HEK293 (cell line): Measurements from ENCODE around the gene TSTD2.
A peak's percentile ranks its signal among the peaks of the same experiment; 100 is the strongest.

ENCODE experiments used
- CTCF ChIA-PET: fragments of 350-600 bp; formaldehyde crosslinking; extraction: SDS; loops from one replicate; lab custom pipeline; 2021; ENCODE audit warnings: antibody characterized with exemption; lab: Yijun Ruan, JAX
- POLR2A ChIA-PET: fragments of 300-600 bp; formaldehyde crosslinking; extraction: SDS; loops from one replicate; lab custom pipeline; 2020; ENCODE audit warnings: antibody characterized with exemption, inconsistent platforms; lab: Yijun Ruan, JAX
- H3K27ac ChIP-seq: fragments of 200-500 bp; sonication (Bioruptor generic); 2 replicates; pipeline ENCODE4 v1.5.1; 2014; ENCODE audit warnings: low read depth, low read length, control low read depth, inconsistent platforms; ENCODE audit errors: extremely low read depth
- H3K36me3 ChIP-seq, 2 experiments: fragments of 200-500 bp in 1 of 2; sonication (Bioruptor generic) in 1 of 2; 1 replicate in 1 of 2; 2 replicates in 1 of 2; pipeline ENCODE4 v1.5.1; 2014 to 2017; ENCODE audit warnings: inconsistent platforms in 2 of 2, low read length in 2 of 2; ENCODE audit not compliant: control insufficient read depth in 2 of 2, insufficient read depth in 1 of 2
- H3K4me1 ChIP-seq: fragments of 200-500 bp; sonication (Bioruptor generic); 2 replicates; pipeline ENCODE4 v1.5.1; 2014; ENCODE audit warnings: mild to moderate bottlenecking, low read length, inconsistent platforms; ENCODE audit not compliant: control insufficient read depth, insufficient read depth
- H3K4me3 ChIP-seq: 2 replicates; pipeline ENCODE4 v1.5.1; 2011; ENCODE audit warnings: low read depth, mild to moderate bottlenecking, control low read depth, low read length, moderate library complexity
- H3K9me3 ChIP-seq: fragments of 200-500 bp; sonication (Bioruptor generic); 2 replicates; pipeline ENCODE4 v1.5.1; 2014; ENCODE audit warnings: low read depth, low read length, inconsistent platforms; ENCODE audit not compliant: control insufficient read depth, insufficient read depth
- EGR2 ChIP-seq: fragments of 450-650 bp; formaldehyde crosslinking; IDR thresholded peaks from 2 replicates; pipeline ENCODE4 v1.5.1; 2016; ENCODE audit warnings: low read depth, missing biosample characterization, missing genetic modification characterization
- ELK4 ChIP-seq: IDR thresholded peaks from 2 replicates; pipeline ENCODE4 v1.6.1; 2011; ENCODE audit warnings: mild to moderate bottlenecking, low read depth, low read length, borderline replicate concordance
- HIC1 ChIP-seq: fragments of 450-650 bp; formaldehyde crosslinking; IDR thresholded peaks from 2 replicates; pipeline ENCODE4 v1.5.1; 2016; ENCODE audit warnings: missing biosample characterization, missing genetic modification characterization
- MEIS1 ChIP-seq: sonication (generic); formaldehyde crosslinking; IDR thresholded peaks from 2 replicates; pipeline ENCODE4 v1.8.1; 2022; ENCODE audit warnings: missing genetic modification reagents, mild to moderate bottlenecking, borderline replicate concordance
- OVOL3 ChIP-seq: fragments of 450-650 bp; formaldehyde crosslinking; IDR thresholded peaks from 2 replicates; pipeline ENCODE4 v1.5.1; 2016; ENCODE audit warnings: missing biosample characterization, missing genetic modification characterization
- SCRT1 ChIP-seq: fragments of 450-650 bp; formaldehyde crosslinking; IDR thresholded peaks from 2 replicates; pipeline ENCODE4 v1.5.1; 2016; ENCODE audit warnings: missing biosample characterization, missing genetic modification characterization, borderline replicate concordance
- SCRT2 ChIP-seq: fragments of 450-650 bp; formaldehyde crosslinking; IDR thresholded peaks from 2 replicates; pipeline ENCODE4 v1.5.1; 2016; ENCODE audit warnings: missing biosample characterization, missing genetic modification characterization
- SETDB1 ChIP-seq: IDR thresholded peaks from one replicate; pipeline ENCODE4 v1.6.1; 2017; ENCODE audit warnings: mild to moderate bottlenecking, low read length, moderate library complexity, mixed read lengths; ENCODE audit not compliant: insufficient read length
- SP3 ChIP-seq: fragments of 450-650 bp; formaldehyde crosslinking; IDR thresholded peaks from 2 replicates; pipeline ENCODE4 v1.5.1; 2016; ENCODE audit warnings: missing biosample characterization, missing genetic modification characterization
- SP7 ChIP-seq: fragments of 450-650 bp; formaldehyde crosslinking; IDR thresholded peaks from 2 replicates; pipeline ENCODE4 v1.5.1; 2016; ENCODE audit warnings: missing biosample characterization, missing genetic modification characterization
- ZBTB26 ChIP-seq: fragments of 450-650 bp; formaldehyde crosslinking; optimal IDR thresholded peaks from 2 replicates; pipeline ENCODE3; 2016; ENCODE audit warnings: missing biosample characterization, mild to moderate bottlenecking, missing genetic modification characterization
- ZFP37 ChIP-seq: fragments of 450-650 bp; formaldehyde crosslinking; IDR thresholded peaks from 2 replicates; pipeline ENCODE4 v1.5.1; 2016; ENCODE audit warnings: missing biosample characterization, missing genetic modification characterization
- ZNF10 ChIP-seq: fragments of 450-650 bp; formaldehyde crosslinking; IDR thresholded peaks from 2 replicates; pipeline ENCODE4 v1.5.1; 2017; ENCODE audit warnings: missing biosample characterization, missing genetic modification characterization
- ZNF114 ChIP-seq: fragments of 450-650 bp; formaldehyde crosslinking; IDR thresholded peaks from 2 replicates; pipeline ENCODE4 v1.5.0; 2017; ENCODE audit warnings: missing biosample characterization, missing genetic modification characterization
- ZNF132 ChIP-seq: fragments of 450-650 bp; formaldehyde crosslinking; IDR thresholded peaks from 2 replicates; pipeline ENCODE4 v1.5.1; 2017; ENCODE audit warnings: missing biosample characterization, missing genetic modification characterization, borderline replicate concordance
- ZNF169 ChIP-seq: fragments of 450-650 bp; formaldehyde crosslinking; IDR thresholded peaks from 2 replicates; pipeline ENCODE4 v1.5.1; 2016; ENCODE audit warnings: missing biosample characterization, missing genetic modification characterization
- ZNF221 ChIP-seq: fragments of 450-650 bp; formaldehyde crosslinking; IDR thresholded peaks from 2 replicates; pipeline ENCODE4 v1.5.1; 2017; ENCODE audit warnings: missing biosample characterization, missing genetic modification characterization, borderline replicate concordance
- ZNF280D ChIP-seq: fragments of 450-650 bp; formaldehyde crosslinking; IDR thresholded peaks from 2 replicates; pipeline ENCODE4 v1.5.1; 2016; ENCODE audit warnings: missing biosample characterization, missing genetic modification characterization
- ZNF311 ChIP-seq: fragments of 450-650 bp; formaldehyde crosslinking; IDR thresholded peaks from 2 replicates; pipeline ENCODE4 v1.5.1; 2017; ENCODE audit warnings: missing biosample characterization, missing genetic modification characterization, borderline replicate concordance
- ZNF350 ChIP-seq: fragments of 450-650 bp; formaldehyde crosslinking; IDR thresholded peaks from 2 replicates; pipeline ENCODE4 v1.5.0; 2017; ENCODE audit warnings: missing biosample characterization, mild to moderate bottlenecking, missing genetic modification characterization
- ZNF488 ChIP-seq: fragments of 450-650 bp; formaldehyde crosslinking; IDR thresholded peaks from 2 replicates; pipeline ENCODE4 v1.5.1; 2016; ENCODE audit warnings: missing biosample characterization, missing genetic modification characterization
- ZNF639 ChIP-seq: fragments of 450-650 bp; formaldehyde crosslinking; IDR thresholded peaks from 2 replicates; pipeline ENCODE4 v1.5.1; 2016; ENCODE audit warnings: missing biosample characterization, missing genetic modification characterization
- ZNF658 ChIP-seq: fragments of 450-650 bp; formaldehyde crosslinking; IDR thresholded peaks from 2 replicates; pipeline ENCODE4; 2016; ENCODE audit warnings: missing biosample characterization, missing genetic modification characterization
- ZNF701 ChIP-seq: fragments of 450-650 bp; formaldehyde crosslinking; IDR thresholded peaks from 2 replicates; pipeline ENCODE4 v1.5.1; 2016; ENCODE audit warnings: missing biosample characterization, missing genetic modification characterization
- ZNF768 ChIP-seq: fragments of 450-650 bp; formaldehyde crosslinking; IDR thresholded peaks from 2 replicates; pipeline ENCODE4 v1.5.1; 2018; ENCODE audit warnings: missing biosample characterization, mild to moderate bottlenecking, missing genetic modification characterization
- ZNF776 ChIP-seq: fragments of 450-650 bp; formaldehyde crosslinking; IDR thresholded peaks from 2 replicates; pipeline ENCODE4 v1.5.0; 2017; ENCODE audit warnings: missing biosample characterization, missing genetic modification characterization, borderline replicate concordance

TSTD2 gene

GRCh38 chr9:97555164-97555563 is 78.0 kb downstream of the TSTD2 start (continued):
- TF ChIP-seq OVOL3 (tag by site-specific recombination), result no peak
- no peak for TF ChIP-seq SP3 (tag by site-specific recombination)
- TF ChIP-seq ZNF768, result no peak
- no peak for TF ChIP-seq ZNF701 (tag by site-specific recombination)
- no peak for TF ChIP-seq SCRT1
- no peak for TF ChIP-seq EGR2 (tag by site-specific recombination)
- no peak for TF ChIP-seq ZFP37 (tag by site-specific recombination)
- TF ChIP-seq ZNF776 (tag by site-specific recombination), result no peak
- TF ChIP-seq ZNF280D, result no peak
- no peak for TF ChIP-seq ZNF169 (tag by site-specific recombination)
- TF ChIP-seq ZBTB26, result no peak
- TF ChIP-seq SETDB1, result no peak
- 0 out of 2 replicates have a peak, but pooled peaks have one; percentile 41 for TF ChIP-seq ZNF639
- TF ChIP-seq ZNF311 (tag by site-specific recombination), result no peak
- TF ChIP-seq ZNF10 (tag by site-specific recombination), result no peak
- no peak for TF ChIP-seq ZNF132 (tag by site-specific recombination)
- no peak for TF ChIP-seq ZNF114 (tag by site-specific recombination)
- no peak for TF ChIP-seq ZNF221
- TF ChIP-seq SCRT2 (tag by site-specific recombination), result no peak
- TF ChIP-seq, all 188 proteins: peak for 17

GRCh38 chr9:97554566-97555075 is 78.5 kb downstream of the TSTD2 start:
- Histone ChIP-seq H3K9me3 (no peaks in the 10 kb centered on the region), H3K27ac (no peak overlapping the region), H3K36me3 (peaks cover 0 to 24% of the 10 kb centered on the region in 2 experiments; a peak in 1 of 3 replicates), H3K4me1 (0 out of 2 replicates have a peak, but pooled peaks cover 2% of the 10 kb centered on the region), H3K4me3 (no peak overlapping the region)
- ChIA-PET CTCF (no interaction called here), POLR2A (interaction anchor here (0.6 kb wide), 1 partner anchor 372 kb away, joined by 7 read pairs; no protein-coding TSS in a partner anchor)
- TF ChIP-seq HIC1 (tag by site-specific recombination) (no peak), ZNF350 (tag by site-specific recombination) (no peak), MEIS1 (no peak), ZNF768 (no peak), ELK4 (no peak), ZNF488 (tag by site-specific recombination) (no peak), ZNF658 (tag by site-specific recombination) (no peak), SP7 (tag by site-specific recombination) (no peak)
